Endothelial cell (in vitro differentiated cells): ENCODE measurements around the gene MAD1L1. TPM values are rescaled to one million over a fixed set of nuclear protein-coding genes. Genes with fewer than 3 reads are reported as not detected.
A peak's percentile ranks its signal among the peaks of the same experiment; 100 is the strongest.

Experiments
- DNase-seq: peaks from one replicate; pipeline ENCODE4 v3.0.0; 2021; ENCODE audit warnings: low spot score
- H3K27ac Mint-ChIP-seq: one replicate; pipeline ENCODE4 v1.8.0; 2021; ENCODE audit warnings: mixed read lengths, inconsistent platforms; ENCODE audit not compliant: unreplicated experiment
- H3K27me3 Mint-ChIP-seq: one replicate; pipeline ENCODE4 v1.8.0; 2021; ENCODE audit warnings: mild to moderate bottlenecking, moderate library complexity, mixed read lengths, inconsistent platforms; ENCODE audit not compliant: unreplicated experiment
- H3K36me3 Mint-ChIP-seq: one replicate; pipeline ENCODE4 v1.8.0; 2021; ENCODE audit warnings: mild to moderate bottlenecking, low read depth, mixed read lengths, inconsistent platforms; ENCODE audit not compliant: unreplicated experiment
- H3K4me1 Mint-ChIP-seq: one replicate; pipeline ENCODE4 v1.8.0; 2021; ENCODE audit warnings: mild to moderate bottlenecking, mixed read lengths, inconsistent platforms; ENCODE audit not compliant: unreplicated experiment
- H3K4me3 Mint-ChIP-seq: one replicate; pipeline ENCODE4 v1.8.0; 2021; ENCODE audit warnings: mild to moderate bottlenecking, mixed read lengths, inconsistent platforms; ENCODE audit not compliant: unreplicated experiment
- H3K9me3 Mint-ChIP-seq: one replicate; pipeline ENCODE4 v1.8.0; 2021; ENCODE audit warnings: mixed read lengths, inconsistent platforms; ENCODE audit not compliant: unreplicated experiment
- total RNA-seq: library from RNA; stranded (reverse); fragmentation: NEBNext Ultra II Directional; extraction: Animal tissue kit (Norgen Biotek cat#: 25700); gene quantifications from one replicate; pipeline ENCODE4 v1.2.1, GENCODE V29; 2021; ENCODE audit not compliant: unreplicated experiment
- TF ChIP-seq, protein P1 (sequence below): fragments of 200-600 bp; sonication (generic); IDR thresholded peaks from one replicate; pipeline ENCODE4 v1.5.0; 2021; ENCODE audit warnings: antibody characterized with exemption; ENCODE audit not compliant: unreplicated experiment

Gene MAD1L1
- total RNA-seq, 1 donor from 2014 or later = 43.3 TPM

DNA sequence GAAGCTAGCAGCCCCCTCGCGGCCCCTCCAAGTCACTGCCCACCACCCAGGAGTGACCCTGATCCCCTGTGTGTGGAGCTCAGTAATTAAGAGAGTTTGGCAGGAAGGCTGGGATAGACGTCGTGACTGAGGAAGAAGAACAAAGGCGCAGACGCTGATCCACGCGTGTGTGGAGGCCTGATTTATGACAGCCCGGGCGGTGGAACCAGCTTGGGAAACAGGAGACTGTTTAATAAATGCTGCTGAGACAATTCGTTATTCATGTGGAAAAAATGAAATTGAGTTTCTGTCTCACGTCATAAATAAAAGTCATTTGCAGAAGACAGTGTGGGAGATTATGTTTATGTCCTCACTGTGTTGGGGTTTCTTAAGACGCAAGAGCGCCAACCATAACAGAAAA lies 431.8 kb downstream of the MAD1L1 start:
- H3K27ac Mint-ChIP-seq = peak overlapping the region; percentile 51
- no peak overlapping the region for H3K4me3 Mint-ChIP-seq
- H3K36me3 Mint-ChIP-seq = peaks cover 10% of the 10 kb centered on the region
- H3K27me3 Mint-ChIP-seq = peaks cover 1% of the 10 kb centered on the region
- no peak for DNase-seq
- TF ChIP-seq, protein P1, sequence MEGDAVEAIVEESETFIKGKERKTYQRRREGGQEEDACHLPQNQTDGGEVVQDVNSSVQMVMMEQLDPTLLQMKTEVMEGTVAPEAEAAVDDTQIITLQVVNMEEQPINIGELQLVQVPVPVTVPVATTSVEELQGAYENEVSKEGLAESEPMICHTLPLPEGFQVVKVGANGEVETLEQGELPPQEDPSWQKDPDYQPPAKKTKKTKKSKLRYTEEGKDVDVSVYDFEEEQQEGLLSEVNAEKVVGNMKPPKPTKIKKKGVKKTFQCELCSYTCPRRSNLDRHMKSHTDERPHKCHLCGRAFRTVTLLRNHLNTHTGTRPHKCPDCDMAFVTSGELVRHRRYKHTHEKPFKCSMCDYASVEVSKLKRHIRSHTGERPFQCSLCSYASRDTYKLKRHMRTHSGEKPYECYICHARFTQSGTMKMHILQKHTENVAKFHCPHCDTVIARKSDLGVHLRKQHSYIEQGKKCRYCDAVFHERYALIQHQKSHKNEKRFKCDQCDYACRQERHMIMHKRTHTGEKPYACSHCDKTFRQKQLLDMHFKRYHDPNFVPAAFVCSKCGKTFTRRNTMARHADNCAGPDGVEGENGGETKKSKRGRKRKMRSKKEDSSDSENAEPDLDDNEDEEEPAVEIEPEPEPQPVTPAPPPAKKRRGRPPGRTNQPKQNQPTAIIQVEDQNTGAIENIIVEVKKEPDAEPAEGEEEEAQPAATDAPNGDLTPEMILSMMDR = no peak
- H3K9me3 Mint-ChIP-seq = peaks cover 8% of the 10 kb centered on the region
- no peaks in the 10 kb centered on the region for H3K4me1 Mint-ChIP-seq

DNA sequence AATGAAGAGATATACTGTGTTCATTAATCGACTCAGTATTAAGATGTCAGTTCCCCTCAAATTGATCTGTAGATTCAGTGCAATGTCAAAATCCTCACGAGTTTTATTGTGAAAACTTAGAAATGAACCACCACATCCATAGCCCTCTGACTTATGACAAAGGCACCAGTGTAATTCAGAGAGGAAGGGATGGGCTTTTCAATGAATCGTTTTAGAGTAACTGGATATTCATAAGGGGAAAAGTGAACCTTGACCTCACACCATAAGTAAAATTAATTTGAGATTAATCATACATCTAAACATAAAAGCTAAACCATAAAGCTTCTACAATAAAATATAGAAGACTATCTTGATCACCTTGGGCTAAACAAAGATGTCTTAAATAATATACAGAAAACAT lies 434.6 kb downstream of the MAD1L1 start:
- TF ChIP-seq, protein P1 = no peak
- peaks cover 8% of the 10 kb centered on the region for H3K9me3 Mint-ChIP-seq
- no peaks in the 10 kb centered on the region for H3K4me1 Mint-ChIP-seq
- no peak for DNase-seq
- H3K4me3 Mint-ChIP-seq = no peak overlapping the region
- H3K27me3 Mint-ChIP-seq = no peaks in the 10 kb centered on the region
- peaks cover 6% of the 10 kb centered on the region for H3K36me3 Mint-ChIP-seq
- no peak overlapping the region for H3K27ac Mint-ChIP-seq

DNA sequence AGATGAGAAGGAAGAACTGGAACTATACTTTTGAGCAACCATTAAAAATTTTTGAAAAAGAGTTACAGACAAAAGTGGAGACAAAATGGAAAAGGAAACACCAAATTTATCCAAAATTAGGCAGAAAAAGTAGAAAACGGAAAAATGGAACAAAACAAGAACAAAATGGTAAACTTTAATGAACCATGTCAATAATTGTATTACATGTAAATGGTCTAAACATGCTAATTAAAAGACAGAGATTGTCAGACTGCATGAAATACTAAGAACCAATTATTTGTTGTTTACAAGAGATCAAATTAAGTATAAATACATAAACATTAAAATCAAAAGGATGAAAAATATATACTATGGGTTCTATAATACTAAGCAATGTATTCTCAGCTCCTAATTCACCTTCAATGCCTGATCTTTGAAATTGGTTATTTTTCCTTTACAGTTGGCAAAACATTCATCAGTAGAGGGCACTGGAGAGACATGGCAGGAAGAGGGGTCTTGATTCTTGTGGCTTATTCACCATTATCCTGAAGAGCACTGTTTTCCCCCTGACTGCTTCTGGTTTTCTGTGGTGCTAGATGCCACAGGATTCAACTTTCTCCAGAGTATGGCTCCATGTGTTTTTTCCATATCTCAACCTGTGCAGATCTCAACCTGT lies 437.7 kb downstream of the MAD1L1 start:
- no peak overlapping the region for H3K27ac Mint-ChIP-seq
- TF ChIP-seq, protein P1 = no peak
- H3K27me3 Mint-ChIP-seq = no peaks in the 10 kb centered on the region
- no peak overlapping the region for H3K4me3 Mint-ChIP-seq
- H3K4me1 Mint-ChIP-seq = no peaks in the 10 kb centered on the region
- H3K9me3 Mint-ChIP-seq = peaks cover 8% of the 10 kb centered on the region
- no peak for DNase-seq
- H3K36me3 Mint-ChIP-seq = peaks cover 3% of the 10 kb centered on the region

DNA sequence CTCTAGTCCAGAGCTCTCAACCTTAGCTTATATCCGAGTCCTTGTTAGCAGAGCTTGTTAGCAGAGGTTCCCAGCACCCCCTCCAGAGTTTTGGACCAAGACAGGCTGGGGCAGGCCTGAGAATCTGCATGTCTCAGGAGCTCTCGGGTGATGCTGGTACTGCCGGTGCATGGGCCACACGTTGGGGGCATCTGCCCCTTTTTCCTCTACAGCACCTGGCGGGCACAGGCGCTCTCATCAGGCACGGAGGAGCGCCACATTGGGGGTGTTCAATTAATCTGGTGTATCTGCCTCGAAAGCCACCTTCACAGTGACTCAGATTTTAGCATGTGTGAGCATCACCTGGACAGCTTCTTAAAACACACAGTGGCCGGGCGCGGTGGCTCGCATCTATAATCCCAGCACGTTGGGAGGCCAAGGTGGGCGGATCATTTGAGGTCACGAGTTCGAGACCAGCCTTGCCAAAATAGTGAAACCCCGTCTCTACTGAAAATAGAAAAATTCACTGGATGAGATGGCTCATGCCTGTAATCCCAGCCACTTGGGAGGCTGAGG lies 445.0 kb downstream of the MAD1L1 start:
- no peak for DNase-seq
- Mint-ChIP-seq H3K4me3 (no peak overlapping the region), H3K27ac (no peak overlapping the region), H3K9me3 (no peaks in the 10 kb centered on the region), H3K27me3 (no peaks in the 10 kb centered on the region), H3K4me1 (no peaks in the 10 kb centered on the region), H3K36me3 (no peaks in the 10 kb centered on the region)
- TF ChIP-seq, protein P1 = no peak

DNA sequence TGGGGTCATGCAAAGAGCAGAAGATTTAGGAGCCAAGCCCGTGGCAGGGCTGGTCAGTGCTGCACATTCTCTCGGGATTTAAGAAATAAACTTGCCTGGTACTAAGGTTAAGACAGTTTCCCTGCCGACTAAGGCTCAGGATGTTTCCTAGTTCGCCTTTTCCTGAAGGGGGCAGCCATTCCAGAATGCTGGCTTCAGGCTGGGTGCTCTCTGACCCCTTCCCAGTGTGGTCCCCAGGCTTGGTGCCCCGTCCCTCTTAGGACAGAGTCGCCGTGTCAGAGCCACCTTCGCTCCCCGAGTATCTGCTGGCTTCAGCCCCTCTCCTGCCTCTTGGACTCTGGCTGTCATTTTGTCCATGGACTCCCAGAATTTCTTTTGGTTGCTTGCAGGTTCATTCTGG lies 445.5 kb downstream of the MAD1L1 start:
- Mint-ChIP-seq H3K4me3 (no peak overlapping the region), H3K27ac (no peak overlapping the region), H3K9me3 (no peaks in the 10 kb centered on the region), H3K4me1 (no peaks in the 10 kb centered on the region), H3K36me3 (no peaks in the 10 kb centered on the region), H3K27me3 (no peaks in the 10 kb centered on the region)
- no peak for DNase-seq
- TF ChIP-seq, protein P1 = no peak
